GM18858 (cell line): Measurements from ENCODE around the gene ZFYVE28.

Source experiments
- ATAC-seq: cut with Tn5 transposase; IDR thresholded peaks from one replicate; pipeline ENCODE4 v1.9.1; 2021; ENCODE audit not compliant: unreplicated experiment

Gene ZFYVE28

GRCh38 chr4:2252530-2253091, 165.8 kb downstream of the ZFYVE28 start:
- no peak for ATAC-seq

GRCh38 chr4:2251795-2252529, 166.5 kb downstream of the ZFYVE28 start:
- no peak for ATAC-seq

- ATAC-seq, result no peak
Observed at GRCh38 chr4:2251073-2251794, 167.2 kb downstream of the ZFYVE28 start.

GRCh38 chr4:2250357-2251072, 167.9 kb downstream of the ZFYVE28 start:
- ATAC-seq, result no peak

- ATAC-seq, result no peak
Observed at GRCh38 chr4:2249526-2250356, 168.7 kb downstream of the ZFYVE28 start.

- no peak for ATAC-seq
Observed at GRCh38 chr4:2248821-2249261, 169.6 kb downstream of the ZFYVE28 start.

- ATAC-seq, result no peak
Observed at GRCh38 chr4:2248044-2248780, 170.2 kb downstream of the ZFYVE28 start.

GRCh38 chr4:2247128-2248043, 171.1 kb downstream of the ZFYVE28 start:
- ATAC-seq, result no peak

GRCh38 chr4:2246384-2247127, 171.9 kb downstream of the ZFYVE28 start:
- no peak for ATAC-seq

GRCh38 chr4:2245787-2246275, 172.6 kb downstream of the ZFYVE28 start:
- ATAC-seq, result no peak

GRCh38 chr4:2245057-2245786, 173.2 kb downstream of the ZFYVE28 start:
- no peak for ATAC-seq

- ATAC-seq, result no peak
Observed at GRCh38 chr4:2243681-2244380, 174.6 kb downstream of the ZFYVE28 start.

- ATAC-seq, result peak; percentile 79
Observed at GRCh38 chr4:2241410-2242353, 176.8 kb downstream of the ZFYVE28 start, which contains the start of the genes HAUS3 and POLN. Gene HAUS3 (minus strand): TSS chr4:2242121. CDS start chr4:2240946, 1,175 bp downstream. Gene POLN (minus strand): TSS chr4:2242121. CDS start chr4:2229231, 12,890 bp downstream.

- ATAC-seq, result no peak
Observed at GRCh38 chr4:2241003-2241402, 177.4 kb downstream of the ZFYVE28 start.

GRCh38 chr4:2236944-2237666, 181.3 kb downstream of the ZFYVE28 start:
- no peak for ATAC-seq
